Stomach (tissue), 9 donors: Measurements from ENCODE around the gene IFT25. TPM values are rescaled to one million over a fixed set of nuclear protein-coding genes. Genes with fewer than 3 reads are reported as not detected.

Source experiments
- DNase-seq, 2 donors: peaks; one replicate each; pipeline versions ENCODE4 v3.0.0 to v3.0.0-alpha.2; 2013 to 2019
- H3K27ac ChIP-seq, 5 donors: fragments of 200-600 bp in 4 of 5; sonication (generic) in 4 of 5; one replicate each; pipeline ENCODE4 v1.5.1; 2013 to 2019; ENCODE audit warnings: mild to moderate bottlenecking in 1 of 5, moderate library complexity in 1 of 5
- H3K27me3 ChIP-seq, 3 donors: fragments of 200-600 bp; sonication (generic); one replicate each; pipeline ENCODE4 v1.5.1; 2017 to 2019; ENCODE audit warnings: mixed run types in 1 of 3
- H3K36me3 ChIP-seq, 4 donors: fragments of 200-600 bp; sonication (generic); 1 replicate in 3 of 4; 2 replicates in 1 of 4; pipeline ENCODE4 v1.5.1; 2016 to 2019
- H3K4me1 ChIP-seq, 4 donors: fragments of 200-600 bp; sonication (generic); one replicate each; pipeline ENCODE4 v1.5.1; 2016 to 2019
- H3K4me3 ChIP-seq, 4 donors: fragments of 200-600 bp; sonication (generic) in 3 of 4; one replicate each; pipeline ENCODE4 v1.5.1; 2016 to 2019; ENCODE audit warnings: mild to moderate bottlenecking in 1 of 4
- H3K9me3 ChIP-seq, 4 donors: fragments of 200-600 bp; sonication (generic); one replicate each; pipeline ENCODE4 v1.5.1; 2016 to 2019
- EP300 ChIP-seq: sonication (generic); formaldehyde crosslinking; IDR thresholded peaks from one replicate; pipeline ENCODE4 v1.6.1; 2017; ENCODE audit warnings: antibody characterized with exemption
- POLR2A ChIP-seq, 4 donors: fragments of 450-650 bp; IDR thresholded peaks; one replicate each; pipeline ENCODE4 v1.6.1; 2016; ENCODE audit warnings: antibody characterized with exemption in 4 of 4, control low read depth in 2 of 4, mild to moderate bottlenecking in 1 of 4, moderate library complexity in 1 of 4
- POLR2AphosphoS5 ChIP-seq, 3 donors: sonication (generic); formaldehyde crosslinking; IDR thresholded peaks; one replicate each; pipeline ENCODE4 v1.6.1; 2016; ENCODE audit warnings: antibody characterized with exemption in 3 of 3
- WGBS, 5 donors: extraction: QIAGEN DNeasy Blood & Tissue Kit in 3 of 5; methylation state at CpG; one replicate each; pipeline versions ENCODE4 v1.1.5 to v1.1.7; 2013 to 2018; 5-methylcytosine and 5-hydroxymethylcytosine counted together
- intact Hi-C: fragments of 100-400 bp; cut with DNase I; formaldehyde crosslinking; loops from one replicate; pipeline ENCODE4 v1.15.1; 2023; ENCODE audit warnings: low total_unique reads
- polyA plus RNA-seq, 3 donors: library from polyadenylated mRNA; stranded (reverse); fragments of 200-250 nt; gene quantifications; one replicate each; pipeline ENCODE4 v1.2.3, GENCODE V29; 2013
- total RNA-seq, 5 donors: library from RNA; depleted of rRNA; stranded (reverse); fragments of >200 nt; gene quantifications; one replicate each; pipeline versions ENCODE4 v1.1.0 to v1.2.3, GENCODE V29; 2014 to 2016
- TF ChIP-seq, protein P1 (sequence below), 7 experiments: fragments of 450-650 bp in 4 of 7; fragments of 200-600 bp in 3 of 7; sonication (generic) in 3 of 7; IDR thresholded peaks; one replicate each; pipeline ENCODE4 v1.5.1; 2016 to 2019; ENCODE audit warnings: antibody characterized with exemption in 7 of 7, control low read depth in 2 of 7, mild to moderate bottlenecking in 1 of 7
- donor health status: healthy with polysubstance abuse.
- donor health status: Bipolar disorder and iron deficiency.
- donor health status: healthy.

The IFT25 gene
- total and polyA plus RNA-seq, 8 donors: 5.8 to 71.2 (median 40.9) TPM

- DNase-seq: peak in 1 of 2 donors; percentile 26
- Histone ChIP-seq H3K4me3 (no peak overlapping the region), H3K27me3 (no peaks in the 10 kb centered on the region), H3K27ac (peak overlapping the region in 2 of 5 donors; percentile 24 to 29), H3K4me1 (peaks cover 10 to 50% (median 25%) of the 10 kb centered on the region in 4 donors), H3K9me3 (no peaks in the 10 kb centered on the region), H3K36me3 (no peaks in the 10 kb centered on the region)
- TF ChIP-seq EP300 (no peak), POLR2AphosphoS5 (IDR thresholded peaks at IDR 0.05) (no peak), POLR2A (IDR thresholded peaks at IDR 0.05) (no peak)
- TF ChIP-seq, protein P1, sequence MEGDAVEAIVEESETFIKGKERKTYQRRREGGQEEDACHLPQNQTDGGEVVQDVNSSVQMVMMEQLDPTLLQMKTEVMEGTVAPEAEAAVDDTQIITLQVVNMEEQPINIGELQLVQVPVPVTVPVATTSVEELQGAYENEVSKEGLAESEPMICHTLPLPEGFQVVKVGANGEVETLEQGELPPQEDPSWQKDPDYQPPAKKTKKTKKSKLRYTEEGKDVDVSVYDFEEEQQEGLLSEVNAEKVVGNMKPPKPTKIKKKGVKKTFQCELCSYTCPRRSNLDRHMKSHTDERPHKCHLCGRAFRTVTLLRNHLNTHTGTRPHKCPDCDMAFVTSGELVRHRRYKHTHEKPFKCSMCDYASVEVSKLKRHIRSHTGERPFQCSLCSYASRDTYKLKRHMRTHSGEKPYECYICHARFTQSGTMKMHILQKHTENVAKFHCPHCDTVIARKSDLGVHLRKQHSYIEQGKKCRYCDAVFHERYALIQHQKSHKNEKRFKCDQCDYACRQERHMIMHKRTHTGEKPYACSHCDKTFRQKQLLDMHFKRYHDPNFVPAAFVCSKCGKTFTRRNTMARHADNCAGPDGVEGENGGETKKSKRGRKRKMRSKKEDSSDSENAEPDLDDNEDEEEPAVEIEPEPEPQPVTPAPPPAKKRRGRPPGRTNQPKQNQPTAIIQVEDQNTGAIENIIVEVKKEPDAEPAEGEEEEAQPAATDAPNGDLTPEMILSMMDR (IDR thresholded peaks at IDR 0.05): no peak
- 65 to 82% (median 70%) methylated on average over 5 of the region's 5 CpGs for WGBS, 5 donors
- intact Hi-C loops: loop anchor here (5.0 kb wide), 1 partner anchor 54 kb away; the partner anchor contains the start of genes IFT25 and LRRC42
These were observed 52.6 kb downstream of the IFT25 start for GRCh38 chr1:53892911-53893310.

DNA sequence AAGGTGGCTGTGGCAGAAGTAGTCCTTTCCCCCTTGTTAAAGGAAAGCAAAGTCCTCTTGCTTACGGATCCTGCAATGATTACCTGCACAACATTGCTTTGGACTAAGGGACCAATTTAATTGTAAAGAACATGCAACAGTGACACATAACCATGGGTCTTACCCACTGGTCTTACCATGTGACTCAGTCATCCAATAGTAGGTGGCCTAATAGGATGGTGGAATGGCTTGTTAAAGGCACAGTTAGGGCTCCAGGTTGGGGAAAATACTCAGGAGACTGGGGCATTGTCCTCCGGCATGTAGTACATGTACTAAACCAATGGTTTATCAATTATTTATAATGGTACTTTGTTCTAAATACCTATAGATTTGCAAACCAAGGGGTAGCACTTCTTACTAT is 53.8 kb downstream of the IFT25 start:
- intact Hi-C loops: loop anchor here (5.0 kb wide), 1 partner anchor 56 kb away; the partner anchor contains the start of genes IFT25 and LRRC42
- TF ChIP-seq, protein P1 (IDR thresholded peaks at IDR 0.05): no peak
- no peak for TF ChIP-seq POLR2AphosphoS5 (IDR thresholded peaks at IDR 0.05)
- no peak for TF ChIP-seq EP300
- TF ChIP-seq POLR2A (IDR thresholded peaks at IDR 0.05): no peak

DNA sequence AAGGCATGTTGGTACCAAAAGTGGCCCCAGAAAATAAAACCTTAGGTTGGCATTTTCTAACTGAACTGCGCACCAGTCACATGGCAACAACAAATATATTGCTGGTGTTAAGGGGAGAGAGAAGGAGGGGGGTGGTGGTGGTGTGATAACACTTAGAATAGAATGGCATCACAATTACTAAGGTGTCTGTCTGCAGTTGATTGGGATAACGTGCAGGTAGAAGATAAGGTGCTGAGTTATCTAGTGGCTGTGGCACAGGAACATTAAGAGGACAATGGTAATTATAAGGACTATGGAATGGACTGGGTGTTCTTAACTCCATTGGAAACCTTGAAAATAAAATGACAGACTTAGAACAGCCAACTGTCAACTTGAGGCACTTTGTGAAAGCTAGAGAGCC is 54.5 kb downstream of the IFT25 start:
- 67 to 85% (median 82%) methylated on average over 2 of the region's 2 CpGs for WGBS, 5 donors
- H3K4me3 ChIP-seq: no peak overlapping the region
- DNase-seq: no peak
- H3K4me1 ChIP-seq: peaks cover 10 to 36% (median 18%) of the 10 kb centered on the region in 4 donors
- no peak overlapping the region for H3K27ac ChIP-seq
- no peaks in the 10 kb centered on the region for H3K27me3 ChIP-seq
- TF ChIP-seq, protein P1 (IDR thresholded peaks at IDR 0.05): no peak
- TF ChIP-seq EP300 (no peak), POLR2AphosphoS5 (IDR thresholded peaks at IDR 0.05) (no peak), POLR2A (IDR thresholded peaks at IDR 0.05) (no peak)
- intact Hi-C loops: loop anchor here (5.0 kb wide), 1 partner anchor 56 kb away; the partner anchor contains the start of genes IFT25 and LRRC42
- H3K36me3 ChIP-seq: peaks cover 3 to 18% (median 18%) of the 10 kb centered on the region in 4 donors
- H3K9me3 ChIP-seq: no peaks in the 10 kb centered on the region

More for the DNA sequence above, 53.8 kb downstream of the IFT25 start:
- Histone ChIP-seq H3K36me3 (peaks cover 0 to 11% (median 11%) of the 10 kb centered on the region in 4 donors), H3K9me3 (no peaks in the 10 kb centered on the region), H3K27me3 (no peaks in the 10 kb centered on the region), H3K4me1 (peaks cover 10 to 40% (median 18%) of the 10 kb centered on the region in 4 donors), H3K27ac (no peak overlapping the region), H3K4me3 (no peak overlapping the region)
- 73 to 100% (median 92%) methylated on average over 2 of the region's 2 CpGs for WGBS, 5 donors
- DNase-seq: no peak

DNA sequence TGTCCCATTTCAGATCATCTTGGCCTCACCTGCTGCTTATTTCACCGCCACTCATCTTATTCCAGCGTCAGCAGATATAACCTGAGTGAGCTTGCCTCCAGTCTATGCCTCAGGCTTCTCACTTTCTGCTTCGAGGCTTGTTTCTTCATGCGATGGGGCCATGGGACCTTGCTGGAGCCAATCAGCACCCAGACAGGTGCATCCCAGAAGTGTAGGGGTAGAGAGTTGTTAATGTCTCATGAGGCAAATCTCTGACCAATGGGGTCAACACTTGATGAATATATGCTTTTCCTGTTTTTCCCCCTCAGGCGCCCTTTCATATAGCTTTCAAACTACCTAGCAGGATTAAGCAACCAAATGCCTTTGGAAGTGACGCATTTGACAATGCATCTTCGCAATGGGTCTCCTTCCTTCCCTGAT is 55.0 kb downstream of the IFT25 start:
- intact Hi-C loops: loop anchor here (5.0 kb wide), 1 partner anchor 57 kb away; the partner anchor contains the start of genes IFT25 and LRRC42
- WGBS, 5 donors: 68 to 81% (median 78%) methylated on average over 7 of the region's 7 CpGs

More for the DNA sequence above, 55.0 kb downstream of the IFT25 start:
- H3K36me3 ChIP-seq: peaks cover 6 to 23% (median 23%) of the 10 kb centered on the region in 4 donors
- no peak for TF ChIP-seq POLR2A (IDR thresholded peaks at IDR 0.05)
- no peak for TF ChIP-seq EP300
- TF ChIP-seq POLR2AphosphoS5 (IDR thresholded peaks at IDR 0.05): no peak
- TF ChIP-seq, protein P1 (IDR thresholded peaks at IDR 0.05): no peak
- no peak for DNase-seq
- peak overlapping the region; percentile 68 to 96 (median 84) for H3K4me3 ChIP-seq
- H3K27ac ChIP-seq: peak overlapping the region in 4 of 5 donors; percentile 81 to 89 (median 88)
- no peaks in the 10 kb centered on the region for H3K9me3 ChIP-seq
- peaks cover 10 to 36% (median 18%) of the 10 kb centered on the region in 4 donors for H3K4me1 ChIP-seq
- H3K27me3 ChIP-seq: no peaks in the 10 kb centered on the region
